ENCODE results near the gene GPR63.

GPR63 gene

GRCh38 chr6:96826865-96827264, 10.4 kb downstream of the GPR63 start:
- TF ChIP-seq EZH2phosphoT487 (IDR thresholded peaks at IDR 0.05; ENCODE audit: low read length) (no peak), EZH2 (optimal IDR thresholded peaks at IDR 0.05; ENCODE audit: low read depth, low read length) (no peak), CTCF (IDR thresholded peaks at IDR 0.05; ENCODE audit: low read length) (no peak)
- H3K4me3 ChIP-seq (ENCODE audit: low read length) = no peak overlapping the region
- H3K4me1 ChIP-seq (ENCODE audit: low read length) = peaks cover 13% of the 10 kb centered on the region
- H3K27me3 ChIP-seq (replicated peaks; ENCODE audit: insufficient read depth, low read length) = no peaks in the 10 kb centered on the region
- no peak overlapping the region for H3K4me2 ChIP-seq (ENCODE audit: low read depth, low read length)
- no peak overlapping the region for H3K9ac ChIP-seq (ENCODE audit: low read length)
- H2AFZ ChIP-seq (ENCODE audit: low read length) = no peak overlapping the region
- H3K9me2 ChIP-seq (replicated peaks; ENCODE audit: insufficient read depth, low read length) = no peaks in the 10 kb centered on the region
- no peaks in the 10 kb centered on the region for H4K20me1 ChIP-seq (ENCODE audit: insufficient read depth, low read length)
- peaks cover 60% of the 10 kb centered on the region for H3K79me2 ChIP-seq (ENCODE audit: low read length)
- no peak overlapping the region for H3K27ac ChIP-seq (ENCODE audit: low read length)
- H3K9me3 ChIP-seq (replicated peaks; ENCODE audit: insufficient read depth, low read length) = no peaks in the 10 kb centered on the region
- peaks cover 16% of the 10 kb centered on the region; the same call in 1 of the 2 replicates for H3K36me3 ChIP-seq (replicated peaks; ENCODE audit: insufficient read depth, low read length)
- H3F3A ChIP-seq (ENCODE audit: insufficient read depth, low read length) = peaks cover 9% of the 10 kb centered on the region; the same call in 1 of the 2 replicates
- DNase-seq = peak; percentile 29

- no peak for DNase-seq
- Histone ChIP-seq H3K9me2 (replicated peaks; ENCODE audit: insufficient read depth, low read length) (no peaks in the 10 kb centered on the region), H2AFZ (ENCODE audit: low read length) (no peak overlapping the region), H3K9me3 (replicated peaks; ENCODE audit: insufficient read depth, low read length) (no peaks in the 10 kb centered on the region), H3K9ac (ENCODE audit: low read length) (no peak overlapping the region), H3K27ac (ENCODE audit: low read length) (no peak overlapping the region), H3F3A (ENCODE audit: insufficient read depth, low read length) (peaks cover 9% of the 10 kb centered on the region; the same call in 1 of the 2 replicates), H3K36me3 (replicated peaks; ENCODE audit: insufficient read depth, low read length) (peaks cover 13% of the 10 kb centered on the region; the same call in 1 of the 2 replicates), H4K20me1 (ENCODE audit: insufficient read depth, low read length) (no peaks in the 10 kb centered on the region), H3K4me3 (ENCODE audit: low read length) (no peak overlapping the region), H3K27me3 (replicated peaks; ENCODE audit: insufficient read depth, low read length) (no peaks in the 10 kb centered on the region), H3K4me2 (ENCODE audit: low read depth, low read length) (no peak overlapping the region), H3K79me2 (ENCODE audit: low read length) (peaks cover 45% of the 10 kb centered on the region), H3K4me1 (ENCODE audit: low read length) (peaks cover 5% of the 10 kb centered on the region; the same call in 1 of the 2 replicates)
- no peak for TF ChIP-seq CTCF (IDR thresholded peaks at IDR 0.05; ENCODE audit: low read length)
Observed at GRCh38 chr6:96823743-96824142, 13.5 kb downstream of the GPR63 start.

GRCh38 chr6:96821034-96821433, 16.2 kb downstream of the GPR63 start:
- Histone ChIP-seq H3K79me2 (ENCODE audit: low read length) (peaks cover 32% of the 10 kb centered on the region), H3K27ac (ENCODE audit: low read length) (no peak overlapping the region), H3K4me2 (ENCODE audit: low read depth, low read length) (no peak overlapping the region), H3K9me2 (replicated peaks; ENCODE audit: insufficient read depth, low read length) (no peaks in the 10 kb centered on the region), H2AFZ (ENCODE audit: low read length) (no peak overlapping the region), H3K4me1 (ENCODE audit: low read length) (no peaks in the 10 kb centered on the region; the same call in 1 of the 2 replicates), H3F3A (ENCODE audit: insufficient read depth, low read length) (peaks cover 16% of the 10 kb centered on the region), H3K9me3 (replicated peaks; ENCODE audit: insufficient read depth, low read length) (no peaks in the 10 kb centered on the region), H3K36me3 (replicated peaks; ENCODE audit: insufficient read depth, low read length) (peaks cover 11% of the 10 kb centered on the region; the same call in 1 of the 2 replicates), H3K27me3 (replicated peaks; ENCODE audit: insufficient read depth, low read length) (no peaks in the 10 kb centered on the region), H4K20me1 (ENCODE audit: insufficient read depth, low read length) (no peaks in the 10 kb centered on the region), H3K9ac (ENCODE audit: low read length) (no peak overlapping the region), H3K4me3 (ENCODE audit: low read length) (no peak overlapping the region)
- DNase-seq = no peak
- no peak for TF ChIP-seq EZH2phosphoT487 (IDR thresholded peaks at IDR 0.05; ENCODE audit: low read length)
- TF ChIP-seq CTCF (IDR thresholded peaks at IDR 0.05; ENCODE audit: low read length) = no peak
- TF ChIP-seq EZH2 (optimal IDR thresholded peaks at IDR 0.05; ENCODE audit: low read depth, low read length) = no peak
